HepG2 (cell line): Measurements from ENCODE around the gene TAF11L9.

Source experiments
- ATF7 ChIP-seq, 2 experiments: fragments of 450-650 bp in 1 of 2; sonication (generic) in 1 of 2; formaldehyde crosslinking in 1 of 2; IDR thresholded peaks; 2 replicates each; pipeline versions ENCODE4 v1.4.0 to v1.6.1; 2016 to 2020; ENCODE audit warnings: antibody characterized with exemption in 1 of 2, mild to moderate bottlenecking in 1 of 2, missing genetic modification reagents in 1 of 2
- SP2 ChIP-seq: sonication (generic); formaldehyde crosslinking; IDR thresholded peaks from 2 replicates; pipeline ENCODE4 v1.5.1; 2020; ENCODE audit warnings: mild to moderate bottlenecking, missing genetic modification reagents
- TEAD3 ChIP-seq: optimal IDR thresholded peaks from 2 replicates; pipeline ENCODE3; 2016; ENCODE audit warnings: borderline replicate concordance
- ZNF260 ChIP-seq: sonication (generic); formaldehyde crosslinking; IDR thresholded peaks from 2 replicates; pipeline ENCODE4 v1.4.0; 2020; ENCODE audit warnings: missing genetic modification reagents, low read depth, mild to moderate bottlenecking, borderline replicate concordance

DNA sequence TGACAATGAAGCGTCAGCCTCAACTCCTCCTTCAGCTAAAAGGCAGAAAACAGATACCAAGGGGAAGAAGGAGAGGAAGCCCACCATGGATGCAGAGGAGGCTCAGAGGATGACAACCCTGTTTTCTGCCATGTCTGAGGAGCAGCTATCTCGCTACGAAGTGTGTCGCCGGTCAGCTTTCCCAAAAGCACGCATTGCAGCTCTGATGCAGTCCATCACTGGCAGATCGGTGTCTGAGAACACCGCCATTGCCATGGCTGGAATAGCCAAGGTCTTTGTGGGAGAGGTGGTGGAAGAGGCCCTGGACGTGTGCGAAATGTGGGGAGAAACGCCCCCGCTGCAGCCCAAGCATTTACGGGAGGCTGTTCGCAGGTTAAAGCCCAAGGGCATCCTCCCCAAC, 10.8 kb upstream of the TAF11L9 start:
- no peak for TF ChIP-seq ZNF260 (CRISPR knock-in tag)
- TF ChIP-seq ATF7 (IDR thresholded peaks at IDR 0.05), result no peak
- TF ChIP-seq ATF7 (CRISPR knock-in tag; IDR thresholded peaks at IDR 0.05), result no peak
- no peak for TF ChIP-seq SP2
- TF ChIP-seq TEAD3 (CRISPR knock-in tag), result no peak
